ENCODE results near the gene EEF2. TPM values are rescaled to one million over a fixed set of nuclear protein-coding genes. Genes with fewer than 3 reads are reported as not detected.

EEF2 gene
- total and polyA plus RNA-seq, 2 donors from 2014 or later: 1,520 to 1,813 TPM

DNA sequence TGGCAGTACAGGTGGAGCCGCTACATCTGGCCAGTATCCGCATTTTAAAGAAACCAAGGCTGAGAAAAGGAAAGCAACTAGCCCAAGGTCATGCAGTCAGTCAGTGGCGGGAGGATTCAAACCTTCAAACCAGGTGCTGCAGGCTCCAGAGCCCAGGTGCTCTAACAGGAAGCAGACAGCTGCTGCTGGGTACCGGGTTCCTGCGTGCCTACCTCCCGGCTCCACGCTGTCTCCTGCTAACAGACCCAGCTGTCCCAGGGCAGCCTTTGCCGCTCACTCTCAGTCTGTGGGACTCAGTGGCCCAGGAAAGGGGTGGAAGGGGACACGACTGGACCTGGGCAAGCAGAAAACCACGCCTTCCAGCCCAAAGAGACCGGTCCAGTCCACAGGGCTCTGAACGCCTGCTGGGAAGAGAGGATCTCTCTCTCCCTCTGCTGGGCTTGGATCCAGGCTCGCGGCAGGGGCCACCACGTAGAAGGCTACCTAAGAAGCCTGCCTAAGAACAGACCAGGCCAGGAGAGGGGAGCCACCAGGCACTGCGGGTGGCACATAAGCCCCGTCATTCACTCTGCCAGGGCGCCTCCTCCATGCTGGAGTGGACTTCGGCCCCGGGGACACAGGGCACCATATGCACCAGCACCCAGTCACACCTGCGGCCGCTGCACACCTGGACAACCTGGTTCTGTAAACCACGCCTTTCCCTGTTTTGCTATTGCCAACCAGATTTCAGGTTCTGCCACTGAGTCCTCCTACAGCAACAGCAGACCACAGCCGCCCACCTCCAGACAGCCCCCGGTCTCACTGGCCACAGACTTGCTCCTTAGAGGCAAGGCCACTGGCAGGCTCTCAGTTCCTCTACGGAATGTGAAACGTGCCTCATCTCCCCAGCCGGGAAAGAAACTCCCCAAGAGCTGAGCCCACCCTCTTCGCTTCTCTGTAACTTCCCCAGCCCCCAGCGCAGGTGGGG lies 18.9 kb downstream of the EEF2 start:
- no peak overlapping the region for H3K4me3 ChIP-seq (ENCODE audit: low read length in 3 of 3)

DNA sequence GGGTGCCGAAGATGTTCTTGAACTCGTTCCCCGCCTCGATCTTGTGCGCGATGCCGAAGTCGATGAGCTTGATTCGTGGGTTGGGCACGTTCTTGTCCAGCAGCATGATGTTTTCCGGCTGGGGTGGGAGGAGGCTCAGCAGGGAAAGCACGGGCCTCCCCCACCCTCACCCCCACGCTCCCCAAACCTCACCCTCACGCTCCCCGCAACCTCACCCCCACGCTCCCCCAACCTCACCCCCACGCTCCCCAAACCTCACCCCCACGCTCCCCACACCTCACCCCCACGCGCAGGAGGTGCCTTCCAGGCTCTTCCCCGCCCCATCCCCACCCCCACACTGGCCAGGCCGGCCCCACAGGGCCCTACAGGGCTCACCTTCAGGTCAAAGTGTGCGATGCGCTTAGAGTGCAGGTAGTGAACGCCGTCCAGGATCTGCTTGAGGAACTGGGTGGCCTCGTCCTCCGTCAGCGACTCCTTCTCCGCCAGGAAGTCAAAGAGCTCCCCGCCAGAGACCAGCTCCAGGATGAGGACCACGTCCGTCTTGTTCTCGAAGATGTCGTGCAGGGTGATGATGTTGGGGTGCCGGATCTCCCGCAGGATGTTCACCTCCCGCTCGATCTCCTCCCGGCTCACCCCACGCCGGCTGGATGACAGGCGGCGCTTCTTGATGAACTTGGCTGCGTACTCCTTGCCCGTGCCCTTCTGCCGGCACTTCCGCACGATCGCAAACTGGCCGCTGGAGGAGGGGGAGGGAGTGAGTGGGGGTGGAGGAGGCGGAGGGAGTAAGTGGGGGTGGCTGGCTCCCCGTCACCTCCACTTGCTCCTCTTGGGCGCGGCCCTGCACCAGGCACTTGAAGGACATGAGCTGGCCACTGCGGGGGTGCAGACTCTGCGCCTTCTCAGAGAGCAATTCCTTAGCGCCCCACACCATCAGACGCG lies 20.7 kb downstream of the EEF2 start:
- FAIRE-seq (no peak), DNase-seq (peak in 1 of 5 donors; percentile 66)
- Histone ChIP-seq H3K4me1 (ENCODE audit: control insufficient read depth in 2 of 3, insufficient read depth in 2 of 3, low read depth in 1 of 3, low read length in 3 of 3) (peaks cover 0 to 3% (median 3%) of the 10 kb centered on the region in 3 donors), H3K36me3 (ENCODE audit: control insufficient read depth in 2 of 3, insufficient read depth in 3 of 3, low read length in 3 of 3) (peaks cover 0 to 32% (median 6%) of the 10 kb centered on the region in 3 donors), H3K27me3 (ENCODE audit: control insufficient read depth, insufficient read depth, low read length) (no peaks in the 10 kb centered on the region), H3K9ac (ENCODE audit: low read length in 3 of 3) (no peak overlapping the region), H3K27ac (ENCODE audit: low read depth in 2 of 2, low read length in 2 of 2) (no peak overlapping the region), H3K9me3 (ENCODE audit: control insufficient read depth in 2 of 3, insufficient read depth in 1 of 3, low read length in 3 of 3) (no peaks in the 10 kb centered on the region), H3K4me3 (ENCODE audit: low read length in 3 of 3) (no peak overlapping the region)
- TF ChIP-seq, protein P1, sequence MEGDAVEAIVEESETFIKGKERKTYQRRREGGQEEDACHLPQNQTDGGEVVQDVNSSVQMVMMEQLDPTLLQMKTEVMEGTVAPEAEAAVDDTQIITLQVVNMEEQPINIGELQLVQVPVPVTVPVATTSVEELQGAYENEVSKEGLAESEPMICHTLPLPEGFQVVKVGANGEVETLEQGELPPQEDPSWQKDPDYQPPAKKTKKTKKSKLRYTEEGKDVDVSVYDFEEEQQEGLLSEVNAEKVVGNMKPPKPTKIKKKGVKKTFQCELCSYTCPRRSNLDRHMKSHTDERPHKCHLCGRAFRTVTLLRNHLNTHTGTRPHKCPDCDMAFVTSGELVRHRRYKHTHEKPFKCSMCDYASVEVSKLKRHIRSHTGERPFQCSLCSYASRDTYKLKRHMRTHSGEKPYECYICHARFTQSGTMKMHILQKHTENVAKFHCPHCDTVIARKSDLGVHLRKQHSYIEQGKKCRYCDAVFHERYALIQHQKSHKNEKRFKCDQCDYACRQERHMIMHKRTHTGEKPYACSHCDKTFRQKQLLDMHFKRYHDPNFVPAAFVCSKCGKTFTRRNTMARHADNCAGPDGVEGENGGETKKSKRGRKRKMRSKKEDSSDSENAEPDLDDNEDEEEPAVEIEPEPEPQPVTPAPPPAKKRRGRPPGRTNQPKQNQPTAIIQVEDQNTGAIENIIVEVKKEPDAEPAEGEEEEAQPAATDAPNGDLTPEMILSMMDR (IDR thresholded peaks at IDR 0.05; ENCODE audit: borderline replicate concordance, extremely low read depth, insufficient read depth): no peak
- intact Hi-C loops (cut with DNase I): no loop called here

More for the DNA sequence above, 18.9 kb downstream of the EEF2 start:
- DNase-seq: no peak
- TF ChIP-seq, protein P1 (IDR thresholded peaks at IDR 0.05; ENCODE audit: borderline replicate concordance, extremely low read depth, insufficient read depth): no peak
- Histone ChIP-seq H3K36me3 (ENCODE audit: control insufficient read depth in 2 of 3, insufficient read depth in 3 of 3, low read length in 3 of 3) (peaks cover 0 to 26% (median 5%) of the 10 kb centered on the region in 3 donors), H3K4me1 (ENCODE audit: control insufficient read depth in 2 of 3, insufficient read depth in 2 of 3, low read depth in 1 of 3, low read length in 3 of 3) (peaks cover 0 to 10% (median 5%) of the 10 kb centered on the region in 3 donors), H3K9me3 (ENCODE audit: control insufficient read depth in 2 of 3, insufficient read depth in 1 of 3, low read length in 3 of 3) (no peaks in the 10 kb centered on the region), H3K27me3 (ENCODE audit: control insufficient read depth, insufficient read depth, low read length) (no peaks in the 10 kb centered on the region), H3K27ac (ENCODE audit: low read depth in 2 of 2, low read length in 2 of 2) (no peak overlapping the region), H3K9ac (ENCODE audit: low read length in 3 of 3) (no peak overlapping the region)
- intact Hi-C loops (cut with DNase I): no loop called here
- FAIRE-seq: no peak

DNA sequence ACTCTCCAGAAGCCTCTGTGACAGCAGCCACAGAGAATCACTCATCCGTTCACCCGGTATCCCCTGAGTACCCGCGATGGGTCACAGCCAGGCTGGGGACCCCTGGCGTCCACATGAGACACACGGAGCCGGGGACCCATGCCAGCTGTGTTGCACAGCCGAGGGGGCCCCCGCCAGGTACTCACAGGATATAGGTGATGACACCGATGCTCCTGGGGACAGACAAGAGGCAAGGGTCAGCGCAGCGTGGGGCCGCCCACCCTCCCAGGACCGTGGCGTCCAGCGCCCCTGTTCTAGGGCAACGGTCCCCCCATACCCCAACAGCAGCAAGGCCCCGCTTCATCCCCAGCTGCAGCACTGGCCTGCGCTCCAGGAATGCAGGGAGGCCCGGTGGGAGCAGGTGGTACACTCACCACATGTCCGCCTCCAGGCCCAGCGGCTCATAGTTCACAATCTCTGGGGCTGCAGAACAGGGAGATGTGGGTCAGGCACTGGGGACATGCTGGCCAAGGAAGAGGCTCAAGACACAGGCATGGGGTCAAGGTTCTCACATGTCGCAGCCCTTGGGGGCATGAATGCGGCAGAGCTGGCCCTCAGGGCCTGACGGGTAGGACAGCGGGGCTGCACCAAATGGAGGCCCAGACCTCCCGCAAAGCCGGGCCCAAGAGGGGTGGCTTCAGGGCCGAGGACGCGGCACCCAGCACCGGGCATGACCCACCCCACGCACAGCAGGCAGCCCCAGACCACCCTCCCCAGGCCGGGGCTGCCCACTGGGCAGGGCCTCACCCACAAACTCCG lies 21.6 kb downstream of the EEF2 start:
- DNase-seq: no peak

More for the DNA sequence above, 21.6 kb downstream of the EEF2 start:
- Histone ChIP-seq H3K27me3 (ENCODE audit: control insufficient read depth, insufficient read depth, low read length) (no peaks in the 10 kb centered on the region), H3K9ac (ENCODE audit: low read length in 3 of 3) (no peak overlapping the region), H3K4me3 (ENCODE audit: low read length in 3 of 3) (no peak overlapping the region), H3K36me3 (ENCODE audit: control insufficient read depth in 2 of 3, insufficient read depth in 3 of 3, low read length in 3 of 3) (peaks cover 0 to 32% (median 6%) of the 10 kb centered on the region in 3 donors), H3K4me1 (ENCODE audit: control insufficient read depth in 2 of 3, insufficient read depth in 2 of 3, low read depth in 1 of 3, low read length in 3 of 3) (no peaks in the 10 kb centered on the region), H3K9me3 (ENCODE audit: control insufficient read depth in 2 of 3, insufficient read depth in 1 of 3, low read length in 3 of 3) (no peaks in the 10 kb centered on the region), H3K27ac (ENCODE audit: low read depth in 2 of 2, low read length in 2 of 2) (no peak overlapping the region)
- TF ChIP-seq, protein P1 (IDR thresholded peaks at IDR 0.05; ENCODE audit: borderline replicate concordance, extremely low read depth, insufficient read depth): no peak
- FAIRE-seq: no peak
- intact Hi-C loops (cut with DNase I): no loop called here
